K562 (cell line): Measurements from ENCODE around the gene HCCS. TPM values are rescaled to one million over a fixed set of nuclear protein-coding genes. Genes with fewer than 3 reads are reported as not detected.

Experiments used
- ATF1 ChIP-seq, 2 experiments: fragments of 450-650 bp in 1 of 2; IDR thresholded peaks; 2 replicates each; pipeline ENCODE4 v1.6.1; 2016; ENCODE audit warnings: missing compliant biosample characterization in 1 of 2, missing genetic modification characterization in 1 of 2
- CCNT2 ChIP-seq: IDR thresholded peaks from 2 replicates; pipeline ENCODE4 v1.6.1; 2011; ENCODE audit warnings: borderline replicate concordance, low read depth, mild to moderate bottlenecking, moderate library complexity, mixed read lengths, low read length; ENCODE audit not compliant: insufficient read length; ENCODE audit errors: extremely low read depth
- CREM ChIP-seq: IDR thresholded peaks from 2 replicates; pipeline ENCODE4 v1.6.1; 2014; ENCODE audit warnings: antibody characterized with exemption, low read depth
- EHMT2 ChIP-seq: fragments of 450-650 bp; IDR thresholded peaks from 2 replicates; pipeline ENCODE4 v1.6.1; 2018; ENCODE audit warnings: antibody characterized with exemption
- FOXP1 ChIP-seq: sonication (generic); formaldehyde crosslinking; IDR thresholded peaks from 2 replicates; pipeline ENCODE4 v1.8.0; 2022; ENCODE audit warnings: mild to moderate bottlenecking, missing genetic modification reagents
- MYNN ChIP-seq, 2 experiments: sonication (generic); formaldehyde crosslinking in 1 of 2; IDR thresholded peaks; 2 replicates each; pipeline versions ENCODE4 v1.5.0 to v1.6.1; 2016 to 2020; ENCODE audit warnings: antibody characterized with exemption in 1 of 2, missing genetic modification reagents in 1 of 2
- NCOA4 ChIP-seq: fragments of 450-650 bp; IDR thresholded peaks from 2 replicates; pipeline ENCODE4 v1.6.1; 2018; ENCODE audit warnings: mild to moderate bottlenecking; ENCODE audit not compliant: partially characterized antibody
- PHF20 ChIP-seq: fragments of 450-650 bp; IDR thresholded peaks from 2 replicates; pipeline ENCODE4 v1.6.1; 2018; ENCODE audit not compliant: partially characterized antibody
- ZBTB8A ChIP-seq: fragments of 450-650 bp; IDR thresholded peaks from 2 replicates; pipeline ENCODE4 v1.6.1; 2018; ENCODE audit warnings: mild to moderate bottlenecking, moderate library complexity; ENCODE audit not compliant: partially characterized antibody
- ZC3H11A ChIP-seq: IDR thresholded peaks from 2 replicates; pipeline ENCODE4 v1.6.1; 2012; ENCODE audit warnings: low read depth, low read length, improper control_type of control experiment
- polyA plus RNA-seq, 8 experiments: library from polyadenylated mRNA; depleted of rRNA in 4 of 8; stranded (reverse) in 5 of 8; unstranded in 3 of 8; fragments of >200 nt; fragmentation: Nextera tagmentation in 2 of 8; fragmentation: Illumina TruSeq in 1 of 8; extraction: Ambion mirVana in 2 of 8; extraction: Trizol in 1 of 8; gene quantifications; 2 replicates each; pipeline versions ENCODE4 v1.2.1 to v1.2.3, GENCODE V29; 2011 to 2014; ENCODE audit warnings: inconsistent platforms in 1 of 8, missing spikeins in 1 of 8
- total RNA-seq, 7 experiments: library from RNA; depleted of rRNA in 6 of 7; stranded (reverse); fragments of >200 nt in 6 of 7; fragmentation: Illumina TruSeq in 2 of 7; extraction: Trizol in 2 of 7; gene quantifications; 2 replicates each; pipeline versions ENCODE4 v1.2.1 to v1.2.3, GENCODE V29; 2011 to 2021; ENCODE audit warnings: low replicate concordance in 1 of 7
- TF ChIP-seq, protein P1 (sequence below), 2 experiments: IDR thresholded peaks; 2 replicates each; pipeline ENCODE4 v1.6.1; 2012; ENCODE audit warnings: improper control_type of control experiment in 2 of 2, low read depth in 2 of 2, low read length in 2 of 2, borderline replicate concordance in 1 of 2
- TF ChIP-seq, protein P2 (sequence below), 2 experiments: IDR thresholded peaks in 1 of 2; conservative IDR thresholded peaks in 1 of 2; 2 replicates each; pipeline ENCODE4 v1.6.1; 2016; ENCODE audit warnings: low read depth in 2 of 2, mild to moderate bottlenecking in 1 of 2, missing compliant biosample characterization in 1 of 2, missing genetic modification characterization in 1 of 2, moderate library complexity in 1 of 2
- TF ChIP-seq, protein P3 (sequence below): sonication (generic); formaldehyde crosslinking; IDR thresholded peaks from 2 replicates; pipeline ENCODE4 v1.5.0; 2020; ENCODE audit warnings: missing genetic modification reagents
- TF ChIP-seq, protein P4 (sequence below): IDR thresholded peaks from 2 replicates; pipeline ENCODE4 v1.6.1; 2011; ENCODE audit not compliant: insufficient read length; ENCODE audit errors: extremely low read depth
- TF ChIP-seq, protein P5 (sequence below): sonication (generic); formaldehyde crosslinking; IDR thresholded peaks from 2 replicates; pipeline ENCODE4 v1.8.0; 2022; ENCODE audit warnings: missing genetic modification reagents, mild to moderate bottlenecking, moderate library complexity, borderline replicate concordance
- TF ChIP-seq, protein P6 (sequence below): fragments of 450-650 bp; formaldehyde crosslinking; IDR thresholded peaks from 2 replicates; pipeline ENCODE4 v1.4.0; 2020; ENCODE audit warnings: mild to moderate bottlenecking, mixed read lengths

The HCCS gene
- total and polyA plus RNA-seq, 9 of the 15 experiments (the other 6 are each of a cell fraction or from before 2014, with no cell fraction given): 22.9 to 81.5 (median 66.9) TPM

DNA sequence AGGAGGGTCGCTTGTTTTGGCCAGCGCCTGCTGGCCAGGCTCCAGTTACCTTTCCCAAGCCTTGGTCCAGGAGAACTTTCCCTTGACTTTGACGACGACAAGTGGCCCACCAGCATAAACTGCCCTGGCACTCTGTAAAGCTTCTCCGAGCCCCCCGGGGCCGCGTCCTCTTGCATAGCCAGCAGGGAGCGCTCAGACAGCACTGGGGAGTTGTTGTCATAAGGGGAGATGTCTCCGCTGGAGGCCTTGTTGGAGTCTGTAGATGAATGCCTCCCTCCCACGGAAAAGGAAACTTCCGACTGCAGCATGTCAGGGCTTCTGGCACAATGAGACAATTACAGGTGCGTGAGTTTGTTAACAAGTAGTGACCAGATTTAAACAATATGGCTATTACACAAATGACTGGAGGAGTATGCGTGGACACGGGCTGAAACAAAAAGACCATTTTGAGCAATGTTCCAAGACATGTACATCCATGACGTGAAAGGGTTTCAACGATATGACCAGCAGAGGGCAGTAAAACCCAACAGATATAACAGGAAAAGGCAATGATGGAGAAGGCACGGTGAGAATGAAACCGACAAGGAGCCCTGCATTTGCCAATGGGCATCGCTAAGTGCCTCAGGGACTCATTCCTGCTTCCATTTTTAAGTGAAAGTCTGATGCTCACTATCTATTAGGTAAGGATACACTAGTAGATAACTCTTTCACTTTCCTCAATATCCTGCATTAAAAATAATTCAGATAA, 33.0 kb downstream of the HCCS start (continued):
- TF ChIP-seq, protein P1, sequence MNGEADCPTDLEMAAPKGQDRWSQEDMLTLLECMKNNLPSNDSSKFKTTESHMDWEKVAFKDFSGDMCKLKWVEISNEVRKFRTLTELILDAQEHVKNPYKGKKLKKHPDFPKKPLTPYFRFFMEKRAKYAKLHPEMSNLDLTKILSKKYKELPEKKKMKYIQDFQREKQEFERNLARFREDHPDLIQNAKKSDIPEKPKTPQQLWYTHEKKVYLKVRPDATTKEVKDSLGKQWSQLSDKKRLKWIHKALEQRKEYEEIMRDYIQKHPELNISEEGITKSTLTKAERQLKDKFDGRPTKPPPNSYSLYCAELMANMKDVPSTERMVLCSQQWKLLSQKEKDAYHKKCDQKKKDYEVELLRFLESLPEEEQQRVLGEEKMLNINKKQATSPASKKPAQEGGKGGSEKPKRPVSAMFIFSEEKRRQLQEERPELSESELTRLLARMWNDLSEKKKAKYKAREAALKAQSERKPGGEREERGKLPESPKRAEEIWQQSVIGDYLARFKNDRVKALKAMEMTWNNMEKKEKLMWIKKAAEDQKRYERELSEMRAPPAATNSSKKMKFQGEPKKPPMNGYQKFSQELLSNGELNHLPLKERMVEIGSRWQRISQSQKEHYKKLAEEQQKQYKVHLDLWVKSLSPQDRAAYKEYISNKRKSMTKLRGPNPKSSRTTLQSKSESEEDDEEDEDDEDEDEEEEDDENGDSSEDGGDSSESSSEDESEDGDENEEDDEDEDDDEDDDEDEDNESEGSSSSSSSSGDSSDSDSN (IDR thresholded peaks at IDR 0.05; ENCODE audit: borderline replicate concordance in 1 of 2, low read depth in 2 of 2, low read length in 2 of 2): no peak
- TF ChIP-seq ZC3H11A: no peak
- no peak for TF ChIP-seq EHMT2
- no peak for TF ChIP-seq PHF20
- TF ChIP-seq, protein P2, sequence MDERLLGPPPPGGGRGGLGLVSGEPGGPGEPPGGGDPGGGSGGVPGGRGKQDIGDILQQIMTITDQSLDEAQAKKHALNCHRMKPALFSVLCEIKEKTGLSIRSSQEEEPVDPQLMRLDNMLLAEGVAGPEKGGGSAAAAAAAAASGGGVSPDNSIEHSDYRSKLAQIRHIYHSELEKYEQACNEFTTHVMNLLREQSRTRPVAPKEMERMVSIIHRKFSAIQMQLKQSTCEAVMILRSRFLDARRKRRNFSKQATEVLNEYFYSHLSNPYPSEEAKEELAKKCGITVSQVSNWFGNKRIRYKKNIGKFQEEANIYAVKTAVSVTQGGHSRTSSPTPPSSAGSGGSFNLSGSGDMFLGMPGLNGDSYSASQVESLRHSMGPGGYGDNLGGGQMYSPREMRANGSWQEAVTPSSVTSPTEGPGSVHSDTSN (CRISPR knock-in tag; IDR thresholded peaks at IDR 0.05; ENCODE audit: low read depth): no peak
- TF ChIP-seq, protein P2 (tag; conservative IDR thresholded peaks at IDR 0.05; ENCODE audit: low read depth): no peak
- TF ChIP-seq, protein P3, sequence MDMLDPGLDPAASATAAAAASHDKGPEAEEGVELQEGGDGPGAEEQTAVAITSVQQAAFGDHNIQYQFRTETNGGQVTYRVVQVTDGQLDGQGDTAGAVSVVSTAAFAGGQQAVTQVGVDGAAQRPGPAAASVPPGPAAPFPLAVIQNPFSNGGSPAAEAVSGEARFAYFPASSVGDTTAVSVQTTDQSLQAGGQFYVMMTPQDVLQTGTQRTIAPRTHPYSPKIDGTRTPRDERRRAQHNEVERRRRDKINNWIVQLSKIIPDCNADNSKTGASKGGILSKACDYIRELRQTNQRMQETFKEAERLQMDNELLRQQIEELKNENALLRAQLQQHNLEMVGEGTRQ (CRISPR knock-in tag): no peak
- TF ChIP-seq ZBTB8A: no peak
- TF ChIP-seq FOXP1 (CRISPR knock-in tag): no peak
- TF ChIP-seq, protein P4, sequence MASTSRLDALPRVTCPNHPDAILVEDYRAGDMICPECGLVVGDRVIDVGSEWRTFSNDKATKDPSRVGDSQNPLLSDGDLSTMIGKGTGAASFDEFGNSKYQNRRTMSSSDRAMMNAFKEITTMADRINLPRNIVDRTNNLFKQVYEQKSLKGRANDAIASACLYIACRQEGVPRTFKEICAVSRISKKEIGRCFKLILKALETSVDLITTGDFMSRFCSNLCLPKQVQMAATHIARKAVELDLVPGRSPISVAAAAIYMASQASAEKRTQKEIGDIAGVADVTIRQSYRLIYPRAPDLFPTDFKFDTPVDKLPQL: no peak
- TF ChIP-seq, protein P5, sequence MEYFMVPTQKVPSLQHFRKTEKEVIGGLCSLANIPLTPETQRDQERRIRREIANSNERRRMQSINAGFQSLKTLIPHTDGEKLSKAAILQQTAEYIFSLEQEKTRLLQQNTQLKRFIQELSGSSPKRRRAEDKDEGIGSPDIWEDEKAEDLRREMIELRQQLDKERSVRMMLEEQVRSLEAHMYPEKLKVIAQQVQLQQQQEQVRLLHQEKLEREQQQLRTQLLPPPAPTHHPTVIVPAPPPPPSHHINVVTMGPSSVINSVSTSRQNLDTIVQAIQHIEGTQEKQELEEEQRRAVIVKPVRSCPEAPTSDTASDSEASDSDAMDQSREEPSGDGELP (CRISPR knock-in tag): no peak
- peak; percentile 30; the same call in 1 of the 2 replicates for TF ChIP-seq MYNN (IDR thresholded peaks at IDR 0.05)
- TF ChIP-seq MYNN (CRISPR knock-in tag; IDR thresholded peaks at IDR 0.05): no peak
- no peak for TF ChIP-seq ATF1 (CRISPR knock-in tag; IDR thresholded peaks at IDR 0.05)
- TF ChIP-seq ATF1 (tag; IDR thresholded peaks at IDR 0.05): peak; percentile 43
- TF ChIP-seq NCOA4: no peak
- TF ChIP-seq CREM: peak; percentile 47; the same call in 1 of the 2 replicates
- TF ChIP-seq, protein P6, sequence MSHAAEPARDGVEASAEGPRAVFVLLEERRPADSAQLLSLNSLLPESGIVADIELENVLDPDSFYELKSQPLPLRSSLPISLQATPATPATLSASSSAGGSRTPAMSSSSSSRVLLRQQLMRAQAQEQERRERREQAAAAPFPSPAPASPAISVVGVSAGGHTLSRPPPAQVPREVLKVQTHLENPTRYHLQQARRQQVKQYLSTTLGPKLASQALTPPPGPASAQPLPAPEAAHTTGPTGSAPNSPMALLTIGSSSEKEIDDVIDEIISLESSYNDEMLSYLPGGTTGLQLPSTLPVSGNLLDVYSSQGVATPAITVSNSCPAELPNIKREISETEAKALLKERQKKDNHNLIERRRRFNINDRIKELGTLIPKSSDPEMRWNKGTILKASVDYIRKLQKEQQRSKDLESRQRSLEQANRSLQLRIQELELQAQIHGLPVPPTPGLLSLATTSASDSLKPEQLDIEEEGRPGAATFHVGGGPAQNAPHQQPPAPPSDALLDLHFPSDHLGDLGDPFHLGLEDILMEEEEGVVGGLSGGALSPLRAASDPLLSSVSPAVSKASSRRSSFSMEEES (CRISPR knock-in tag): no peak
- no peak for TF ChIP-seq CCNT2
